ENCODE measurements around the gene ZC3H6.
"Not testable (repeated sequence)": the region's sequence is repeated elsewhere in the genome, so short reads cannot be mapped to it uniquely, and the experiment has no call there.

ZC3H6 gene

DNA sequence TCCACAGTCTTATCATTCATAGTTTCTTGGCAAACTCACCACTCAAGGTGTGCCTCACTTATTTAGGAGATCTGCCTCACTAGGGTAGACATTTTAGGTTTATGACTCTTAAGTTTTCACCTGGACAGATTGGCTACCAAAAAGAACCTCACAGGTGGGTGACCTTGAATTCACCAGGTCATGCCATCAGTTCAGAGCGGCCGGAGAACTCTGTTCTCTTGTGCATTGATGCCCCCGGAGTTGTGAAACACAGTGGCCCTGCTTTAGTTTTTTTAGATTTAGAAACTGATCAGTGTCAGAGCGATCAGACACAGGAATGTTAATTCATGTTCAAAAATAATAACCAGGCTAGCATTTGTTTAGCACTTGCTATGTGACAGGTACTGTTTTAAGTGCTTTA is 6.7 kb downstream of the ZC3H6 start:
- DNase-seq = not testable (repeated sequence)

DNA sequence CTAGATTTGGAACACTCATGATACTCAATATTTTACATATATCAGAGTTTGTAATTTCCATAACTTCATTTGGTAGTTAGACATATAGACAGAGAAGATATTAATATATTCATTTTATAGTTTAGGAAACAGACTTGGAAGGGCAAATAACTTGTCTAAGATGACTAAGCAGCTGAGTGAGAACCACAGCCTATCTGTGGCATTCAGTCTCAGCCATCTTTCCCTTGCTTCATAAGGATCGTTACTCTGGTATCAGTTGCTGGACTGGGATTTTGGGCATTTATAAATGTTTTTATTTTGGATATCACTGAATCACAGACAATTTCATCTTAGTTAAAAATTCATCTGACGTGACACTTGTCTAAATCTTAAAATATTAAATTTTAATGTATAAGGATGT is 8.1 kb downstream of the ZC3H6 start:
- not testable (repeated sequence) for DNase-seq

DNA sequence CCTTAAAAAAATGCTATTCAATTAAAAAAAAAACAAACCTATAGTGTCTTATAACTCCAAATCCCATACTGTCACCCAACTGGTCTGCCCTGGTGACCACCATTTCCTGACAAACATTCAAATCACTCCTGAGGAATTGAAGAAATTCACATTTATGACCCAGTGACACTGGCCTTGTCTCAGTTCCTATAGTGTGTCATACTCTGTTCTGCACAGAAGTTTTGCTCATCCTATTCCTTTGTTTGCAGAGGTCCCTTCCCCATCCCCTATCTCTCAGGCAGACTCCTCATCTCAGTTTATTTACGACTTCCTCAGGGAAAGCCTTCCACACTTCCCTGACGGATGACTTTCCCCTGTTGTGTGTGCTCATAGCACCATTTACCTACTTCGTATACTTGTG is 14.7 kb downstream of the ZC3H6 start:
- DNase-seq = no peak

DNA sequence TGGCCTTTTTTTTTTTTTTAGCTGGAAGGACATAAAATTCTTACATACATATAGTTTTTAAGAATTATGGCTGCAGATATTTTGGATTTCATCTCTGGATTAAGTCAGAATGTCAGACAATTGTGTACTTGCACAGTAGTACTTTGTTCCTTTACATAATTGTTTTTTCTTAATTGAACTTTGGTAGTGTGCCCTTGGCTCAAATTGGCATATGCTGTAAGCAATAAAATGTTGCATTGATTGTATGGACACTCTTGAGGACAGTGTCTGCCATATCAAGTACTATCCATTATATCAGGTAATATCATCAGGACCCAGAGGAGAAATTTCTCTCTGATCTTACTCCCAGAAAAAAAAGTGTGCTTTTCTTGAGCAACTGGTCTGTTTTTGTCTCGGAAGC is 15.3 kb downstream of the ZC3H6 start:
- DNase-seq = no peak

DNA sequence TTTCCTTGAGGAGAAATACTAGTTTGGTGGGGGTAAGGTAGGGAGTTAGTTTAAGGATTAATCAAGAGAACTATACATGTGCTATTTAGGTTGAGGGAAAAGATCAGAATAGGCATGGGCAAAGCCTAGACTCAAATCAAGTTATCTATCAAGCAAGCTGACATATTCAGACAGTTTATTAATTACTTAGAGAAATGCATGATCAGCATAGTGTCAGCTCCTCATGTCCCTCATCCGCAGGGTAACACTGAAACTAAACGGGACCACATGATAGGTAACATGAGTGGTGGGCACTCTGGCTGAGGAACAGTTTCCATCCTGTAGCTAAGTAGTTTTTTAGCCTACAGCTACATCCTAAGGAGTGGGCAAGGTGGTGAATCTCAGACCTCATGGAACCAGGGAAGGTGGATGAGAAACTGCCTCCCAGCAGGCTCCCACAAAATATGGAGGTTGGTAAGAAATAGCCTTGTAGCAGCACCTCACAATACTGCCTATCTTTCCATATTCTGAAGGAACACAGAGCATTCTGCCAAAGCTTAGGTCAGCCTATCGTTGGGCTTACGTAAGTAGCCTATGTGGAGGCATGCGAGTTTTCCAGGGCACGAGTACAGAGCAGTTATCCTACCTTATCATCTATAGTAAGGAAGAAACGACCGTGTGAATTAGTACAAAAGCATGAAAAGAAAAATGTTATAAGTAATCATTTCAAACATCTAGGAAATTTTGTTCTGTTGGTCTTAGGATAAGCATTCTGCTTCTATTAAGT is 18.4 kb downstream of the ZC3H6 start:
- DNase-seq = no peak

DNA sequence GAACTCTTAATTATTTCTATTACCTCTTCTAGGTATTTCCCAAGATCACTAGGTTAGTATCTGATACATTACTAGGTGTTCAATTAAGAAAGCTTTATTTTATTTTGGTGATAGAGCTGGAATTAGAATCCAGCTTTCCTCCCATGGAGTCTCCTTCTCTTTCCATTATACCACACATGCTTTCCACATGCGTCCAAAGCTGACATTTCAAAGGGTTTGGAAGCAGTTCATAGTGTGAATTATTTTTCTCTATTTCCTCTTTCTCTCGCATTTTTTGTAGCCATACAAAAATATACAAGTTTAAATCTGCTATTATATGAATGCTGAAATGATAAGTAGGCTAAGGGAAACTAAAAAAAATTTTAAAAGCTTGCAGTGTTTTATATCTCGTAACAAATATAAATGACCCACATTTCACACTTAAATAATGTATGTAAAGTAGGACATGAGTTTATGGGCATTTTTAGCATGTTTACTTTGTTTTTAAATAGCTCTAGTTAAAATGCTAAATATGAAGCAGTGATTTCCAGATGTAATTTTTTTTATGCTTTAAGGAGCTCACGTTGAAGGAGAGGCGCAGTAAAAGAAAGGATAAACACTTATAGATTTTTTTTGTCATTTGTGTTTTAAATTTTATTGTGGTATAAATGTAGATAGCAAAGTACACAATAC is 20.1 kb downstream of the ZC3H6 start:
- DNase-seq = no peak

DNA sequence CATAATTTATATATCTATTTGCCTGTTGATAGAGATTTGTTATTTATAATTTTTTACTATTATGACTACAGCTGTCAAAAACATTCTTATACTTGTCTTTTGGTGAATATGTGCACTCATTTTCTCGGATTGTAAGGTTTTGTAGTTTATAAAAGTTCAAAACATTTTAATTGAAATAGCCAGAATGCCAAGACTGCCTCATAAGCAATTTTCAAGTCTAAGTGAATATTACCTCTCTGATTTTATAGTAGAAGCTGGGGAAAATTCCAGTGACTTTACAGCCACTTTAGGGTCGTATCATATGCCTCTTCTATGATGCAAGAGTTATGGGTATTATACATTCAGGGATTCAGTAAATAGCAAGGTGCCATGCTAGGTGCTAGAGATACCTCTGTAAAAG is 21.0 kb downstream of the ZC3H6 start:
- DNase-seq = no peak

DNA sequence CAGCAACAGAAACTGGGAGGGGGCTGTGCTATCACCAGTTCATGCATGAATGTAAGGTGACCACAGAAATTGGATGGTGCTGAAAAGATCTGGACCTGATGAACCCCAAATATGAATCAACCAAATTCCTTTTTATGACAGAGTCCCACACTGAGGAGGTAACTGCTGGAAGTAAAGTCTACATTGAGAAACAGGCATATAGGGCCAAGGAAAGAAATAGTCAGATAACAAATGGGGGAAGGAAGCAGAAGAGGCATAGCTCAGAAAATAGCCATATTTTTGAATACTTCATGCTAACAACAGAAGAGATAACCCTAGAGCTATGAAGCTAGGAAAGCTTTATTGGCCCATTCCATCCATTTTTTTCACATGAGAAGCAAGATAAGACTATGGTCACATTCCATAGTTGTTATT is 25.8 kb downstream of the ZC3H6 start:
- DNase-seq = no peak

DNA sequence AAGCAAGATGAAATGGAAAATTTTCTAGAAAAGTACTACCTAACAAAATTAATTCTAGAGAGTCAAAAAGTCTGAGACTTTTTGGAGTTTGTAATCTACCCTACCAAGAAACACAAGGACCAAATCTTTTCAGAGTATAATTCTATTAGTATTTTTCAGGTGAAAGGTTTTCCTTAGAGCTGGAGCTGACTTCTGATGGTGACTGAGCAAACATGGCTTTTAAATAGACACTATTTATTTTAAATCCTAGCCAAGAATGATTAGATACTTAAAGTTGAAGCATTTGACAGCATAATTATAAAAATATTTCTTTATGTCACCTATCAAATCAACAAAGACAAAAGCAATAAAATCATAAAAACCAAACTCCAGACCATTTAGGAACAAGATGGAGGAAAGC is 26.6 kb downstream of the ZC3H6 start:
- DNase-seq = no peak

DNA sequence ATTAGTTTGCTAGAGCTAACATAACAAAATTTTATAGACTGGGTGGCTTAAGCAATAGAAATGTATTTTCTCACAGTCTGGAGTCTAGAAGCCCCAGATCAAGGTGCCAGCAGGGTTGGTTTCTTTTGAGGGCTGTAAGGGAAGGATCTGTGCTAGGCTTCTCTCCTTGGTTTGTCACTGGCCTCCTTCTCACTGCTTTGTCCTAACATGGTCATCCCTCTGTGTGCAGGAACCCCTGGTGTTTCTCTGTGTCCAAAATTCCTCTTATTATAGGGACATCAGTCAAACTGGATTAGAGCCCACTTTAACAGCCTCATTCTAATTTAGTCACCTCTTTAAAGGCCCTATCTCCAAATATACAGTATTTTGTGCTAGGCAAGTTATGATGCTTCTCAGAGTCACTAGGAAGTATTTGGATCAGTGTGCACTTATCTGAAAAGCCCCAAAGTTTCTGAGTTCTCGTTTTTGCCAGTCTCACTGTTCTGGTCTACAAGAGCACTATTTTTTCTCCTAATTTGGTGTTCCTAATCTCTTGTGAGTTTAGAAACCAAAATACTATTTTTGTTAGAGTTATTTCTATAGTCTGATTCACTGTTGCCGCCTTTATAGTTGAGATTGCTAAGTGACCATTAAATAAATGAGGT is 29.0 kb downstream of the ZC3H6 start:
- DNase-seq = no peak

DNA sequence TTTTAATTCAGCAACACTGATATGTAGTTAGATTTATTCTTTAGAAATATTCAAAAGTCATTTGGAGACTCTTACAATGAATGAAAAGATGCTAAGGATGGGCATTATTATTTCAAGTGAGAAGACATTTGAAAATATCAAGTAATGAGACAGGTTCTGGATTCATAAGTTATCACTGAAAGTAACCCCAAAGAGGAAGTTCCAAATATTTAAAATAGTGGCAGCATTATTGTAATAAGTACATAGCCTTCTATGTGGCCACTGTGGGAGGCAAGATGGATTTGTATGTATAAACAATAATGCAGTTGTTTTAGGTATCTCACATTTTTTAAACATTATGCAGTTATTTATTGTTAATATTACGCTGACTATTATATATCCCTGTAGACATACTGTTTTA is 29.7 kb downstream of the ZC3H6 start:
- no peak for DNase-seq

DNA sequence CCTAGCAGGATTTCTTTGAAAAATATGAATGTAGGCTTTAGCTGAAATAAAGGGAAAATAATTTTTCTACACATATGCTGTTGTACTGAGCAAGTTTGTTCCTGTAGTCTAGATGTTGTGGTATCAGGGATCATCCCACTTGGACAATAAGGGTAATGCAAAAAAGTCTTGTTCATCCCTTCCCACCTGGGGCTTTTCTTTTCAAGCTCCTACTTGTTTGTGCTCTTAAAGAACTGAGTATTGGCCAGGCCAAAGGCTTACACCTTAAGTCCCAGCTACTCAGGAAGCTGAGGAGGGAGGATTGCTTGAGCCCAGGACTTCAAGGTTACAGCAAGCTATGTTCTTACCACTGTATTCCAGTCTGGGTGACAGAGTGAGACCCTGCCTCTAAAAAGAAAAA is 35.5 kb downstream of the ZC3H6 start:
- no peak for DNase-seq

DNA sequence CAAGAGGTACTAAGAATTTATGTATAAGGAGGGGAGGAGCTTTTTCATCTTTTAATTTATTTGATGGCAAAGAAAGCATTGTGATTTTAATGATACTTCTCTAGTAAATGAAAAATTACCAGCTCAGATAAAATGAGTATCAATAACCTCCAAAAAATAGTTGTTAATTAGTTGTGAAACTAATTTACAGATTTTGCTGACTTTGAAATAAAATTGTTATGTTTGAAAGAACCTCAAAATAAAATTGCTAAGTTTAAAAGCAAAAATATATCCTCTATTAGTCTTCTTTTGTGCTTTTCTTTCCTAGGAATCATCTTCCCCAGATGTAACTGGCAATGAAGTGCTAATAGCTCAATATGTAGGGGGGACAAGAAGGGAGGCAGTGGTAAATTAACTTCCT is 36.5 kb downstream of the ZC3H6 start:
- DNase-seq = no peak

DNA sequence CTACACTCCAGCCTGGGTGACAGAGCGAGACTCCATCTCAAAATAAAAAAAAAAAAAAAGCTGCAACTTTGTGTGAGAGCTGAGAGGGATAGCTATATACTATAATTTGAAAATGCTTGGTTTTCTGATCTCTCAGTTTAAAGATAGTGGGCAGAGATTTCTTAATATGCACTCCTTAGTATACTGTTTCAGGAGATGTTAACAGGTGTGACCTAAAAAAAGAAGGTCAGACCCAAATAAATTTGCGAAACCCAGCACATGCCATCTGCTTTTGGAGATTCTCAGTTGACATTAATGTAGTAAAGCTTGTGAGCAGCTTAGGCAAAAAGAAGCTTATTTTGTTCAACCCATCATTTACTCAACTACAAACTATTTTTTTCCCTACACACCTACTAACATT is 37.4 kb downstream of the ZC3H6 start:
- no peak for DNase-seq

DNA sequence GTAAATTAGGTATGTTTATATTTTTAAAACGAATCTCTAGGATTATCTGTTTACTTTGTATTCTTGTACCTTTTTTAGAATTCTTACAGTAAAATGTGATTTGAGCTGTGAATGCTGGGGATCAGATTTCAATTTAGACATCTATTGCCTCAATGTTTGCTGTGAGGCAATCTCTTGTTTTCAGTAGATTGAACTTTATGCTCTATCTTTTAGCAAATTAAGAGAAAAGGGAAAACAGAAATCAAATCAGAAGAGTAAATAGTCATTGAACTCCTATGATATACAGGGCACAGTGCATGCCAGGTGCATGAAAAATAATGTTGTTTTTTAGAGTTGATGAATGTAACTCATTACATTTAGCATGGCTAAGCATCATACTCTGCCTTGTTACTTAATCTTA is 39.5 kb downstream of the ZC3H6 start:
- DNase-seq = no peak

DNA sequence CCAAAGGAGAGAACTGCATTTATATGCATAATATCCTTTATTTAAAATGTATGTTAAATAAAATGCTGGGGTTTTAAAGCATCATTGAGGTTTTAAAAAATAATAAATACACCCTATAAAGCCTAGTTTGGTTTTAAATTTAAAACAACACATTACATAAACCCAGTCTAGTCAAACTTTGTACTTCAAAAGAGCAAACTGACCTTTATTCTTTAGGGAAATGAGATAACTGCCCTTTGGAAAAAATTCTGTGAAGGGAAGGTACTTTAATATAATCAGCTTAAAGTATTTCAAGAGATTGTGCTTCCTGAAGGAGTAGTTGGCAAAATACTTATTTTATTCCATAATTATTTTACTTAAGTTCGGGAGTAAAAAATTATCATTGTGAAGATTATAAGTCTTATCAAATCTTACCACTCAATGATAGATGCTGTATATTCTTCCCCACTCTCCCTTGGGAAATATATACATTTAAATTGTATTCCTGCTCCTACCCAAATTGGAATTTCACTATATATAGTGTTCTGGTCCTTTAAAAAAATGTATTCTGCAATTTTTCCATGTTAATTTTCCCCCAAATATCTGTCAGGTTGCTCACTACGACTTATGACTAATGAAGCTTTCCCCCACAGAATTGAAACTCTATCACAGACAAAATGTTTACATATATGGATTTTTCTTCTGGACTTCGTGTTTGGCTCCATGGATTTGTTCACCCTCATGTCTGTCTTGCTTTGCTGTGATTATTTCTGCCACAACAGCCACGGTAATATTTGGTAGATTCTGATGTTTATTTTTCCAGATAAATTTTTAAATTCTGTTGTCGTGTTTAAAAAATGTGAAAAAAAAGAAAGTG is 42.1 kb downstream of the ZC3H6 start:
- DNase-seq = no peak

DNA sequence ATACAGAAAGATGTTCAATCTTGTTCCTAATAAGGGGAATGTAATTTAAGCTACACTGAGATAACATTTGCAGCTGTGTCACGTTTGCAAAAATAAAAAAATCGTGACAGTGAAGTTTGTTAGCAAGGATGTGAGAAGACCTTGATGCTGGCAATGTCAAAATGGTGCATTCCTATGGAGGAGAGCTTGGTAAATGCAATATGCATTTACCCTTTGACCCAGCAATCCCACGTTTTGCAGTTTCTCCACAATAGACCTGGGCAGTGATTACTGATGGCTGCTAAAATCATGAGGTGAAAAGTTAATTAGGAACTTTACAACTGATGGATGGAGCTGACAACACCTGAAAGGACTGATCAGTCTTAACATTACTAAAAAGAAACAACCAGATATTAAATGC is 43.1 kb downstream of the ZC3H6 start:
- DNase-seq = no peak

DNA sequence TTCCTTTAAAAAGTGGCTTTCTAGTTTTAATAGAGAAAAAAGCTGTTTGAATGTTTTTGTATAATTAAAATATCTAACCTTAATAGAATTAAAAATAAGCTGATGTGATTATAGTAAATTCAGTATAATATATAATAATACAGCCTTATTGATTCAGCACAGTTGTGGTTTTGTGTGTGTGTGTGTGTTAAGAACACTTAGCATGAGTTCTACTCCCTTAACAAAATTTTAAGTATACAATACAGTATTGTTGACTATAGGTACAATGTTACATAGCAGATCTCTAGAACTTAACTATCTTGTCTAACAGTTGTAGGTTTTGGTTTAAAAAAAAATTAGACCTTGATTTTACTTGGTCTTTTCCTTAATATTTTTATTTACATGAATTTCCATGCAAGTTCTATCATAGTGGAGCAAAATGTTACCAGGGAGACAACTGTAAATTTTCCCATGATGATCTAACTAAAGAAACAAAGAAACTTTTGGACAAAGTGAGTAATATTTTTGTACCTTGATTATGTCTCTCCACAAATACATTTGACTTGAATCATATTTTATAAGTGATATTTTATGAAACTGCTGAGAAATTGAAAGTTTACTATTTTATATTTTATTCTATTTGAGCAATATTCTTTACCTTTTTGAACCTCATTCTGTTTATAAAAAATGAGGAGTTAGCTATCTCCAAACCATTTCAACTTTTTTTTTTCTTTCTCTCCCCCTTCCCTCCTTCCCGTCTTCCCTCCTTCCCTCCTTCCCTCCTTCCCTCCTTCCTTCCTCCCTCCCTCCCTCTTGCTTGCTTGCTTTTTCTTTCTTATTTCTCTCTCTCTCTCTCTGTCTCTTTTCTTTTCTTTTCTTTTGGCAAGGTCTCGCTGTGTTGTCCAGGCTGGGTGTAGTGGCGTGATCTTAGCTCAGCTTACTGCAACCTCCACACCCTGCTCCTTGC is 46.3 kb downstream of the ZC3H6 start:
- no peak for DNase-seq

DNA sequence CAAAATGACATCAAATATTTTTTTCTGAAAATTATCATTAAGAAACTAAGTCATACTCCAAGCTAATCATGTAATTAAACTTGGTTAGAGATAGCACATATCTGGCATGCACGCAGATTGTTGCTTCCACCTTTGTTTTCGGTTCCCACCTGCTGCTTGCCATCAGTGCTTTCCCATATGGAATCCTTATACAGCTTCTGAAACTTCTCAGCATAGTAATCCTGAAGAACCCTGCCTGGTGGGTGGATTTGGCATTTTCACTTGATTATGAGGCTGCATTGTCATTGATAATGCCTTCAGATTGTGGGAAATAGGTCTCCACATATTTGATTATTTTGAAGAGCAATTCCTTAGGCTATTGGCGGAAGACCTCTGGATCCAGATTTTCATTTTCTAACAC is 47.5 kb downstream of the ZC3H6 start:
- DNase-seq = no peak

DNA sequence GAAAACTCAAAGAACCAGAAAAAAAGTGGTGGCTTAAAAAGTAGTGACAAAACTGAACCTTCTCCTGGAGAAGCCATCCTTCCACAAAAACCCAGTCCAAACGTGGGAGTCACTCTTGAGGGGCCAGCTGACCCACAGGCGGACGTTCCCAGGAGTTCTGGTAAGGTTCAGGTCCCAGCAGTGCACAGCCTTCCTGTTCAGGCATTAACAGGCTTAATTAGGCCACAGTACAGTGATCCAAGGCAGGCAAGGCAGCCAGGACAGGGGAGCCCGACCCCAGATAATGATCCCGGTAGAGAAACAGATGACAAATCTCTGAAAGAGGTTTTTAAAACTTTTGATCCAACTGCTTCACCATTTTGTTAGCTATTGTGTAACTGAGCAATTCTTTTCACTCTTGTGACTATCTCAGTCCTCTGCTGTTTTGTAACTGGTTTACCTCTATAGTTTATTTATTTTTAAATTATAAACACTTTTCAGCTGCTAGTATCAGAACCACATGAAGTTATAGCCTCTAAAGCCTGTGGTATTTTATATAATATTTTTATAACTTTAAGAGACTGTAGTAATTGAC is 56.8 kb downstream of the ZC3H6 start:
- DNase-seq = no peak

DNA sequence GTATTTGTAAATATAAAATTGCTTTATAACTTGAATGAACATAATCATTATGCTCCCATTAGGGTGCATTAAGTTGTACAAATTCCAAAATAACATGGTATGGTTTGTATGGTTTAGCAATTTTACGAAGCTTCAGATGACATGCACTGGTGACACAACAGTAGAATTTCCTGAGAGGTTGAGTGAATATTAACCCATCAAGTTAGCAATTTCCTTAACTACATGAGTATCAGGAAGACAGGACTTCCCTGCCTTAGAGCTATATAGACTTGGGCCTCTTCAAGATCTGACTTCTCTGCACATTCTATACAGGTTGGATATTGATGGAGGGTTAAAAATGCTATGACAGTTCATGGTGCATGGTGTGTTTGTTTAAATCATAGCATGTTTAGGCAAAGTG is 60.2 kb downstream of the ZC3H6 start:
- DNase-seq = no peak

DNA sequence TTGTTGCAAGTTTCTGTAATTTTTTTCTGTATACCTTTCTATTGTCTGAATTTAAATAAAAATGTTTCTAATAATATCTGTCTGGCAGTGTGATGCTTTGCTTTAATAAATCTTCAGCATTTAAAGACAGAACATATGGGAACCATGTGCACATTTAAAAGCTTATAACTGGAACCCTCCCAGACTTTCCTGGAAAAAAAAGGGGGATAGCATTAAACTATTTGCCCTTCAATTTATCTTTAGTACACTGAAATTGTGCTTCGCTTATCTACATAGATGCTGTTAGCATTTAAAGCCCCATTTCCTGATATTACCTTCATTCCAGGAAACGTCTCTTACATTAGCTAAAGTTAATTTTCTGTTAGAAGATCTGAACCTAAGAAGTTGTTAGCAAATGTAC is 64.6 kb downstream of the ZC3H6 start:
- no peak for DNase-seq

All from NCI-H2081 treated with DMSO at 0.1 percent for 48 hours (cell line).